C4-2B (cell line): ENCODE results near the gene CACNA2D3.

Experiments
- H3K27ac ChIP-seq: fragments of 450-650 bp; 2 replicates; pipeline ENCODE4 v1.5.1; 2017
- ZFX ChIP-seq: fragments of 450-650 bp; IDR thresholded peaks from 2 replicates; pipeline ENCODE4 v1.6.1; 2017
- TF ChIP-seq, protein P1 (sequence below): fragments of 450-650 bp; conservative IDR thresholded peaks from 2 replicates; pipeline ENCODE4 v1.5.1; 2017; ENCODE audit warnings: mild to moderate bottlenecking

The CACNA2D3 gene

DNA sequence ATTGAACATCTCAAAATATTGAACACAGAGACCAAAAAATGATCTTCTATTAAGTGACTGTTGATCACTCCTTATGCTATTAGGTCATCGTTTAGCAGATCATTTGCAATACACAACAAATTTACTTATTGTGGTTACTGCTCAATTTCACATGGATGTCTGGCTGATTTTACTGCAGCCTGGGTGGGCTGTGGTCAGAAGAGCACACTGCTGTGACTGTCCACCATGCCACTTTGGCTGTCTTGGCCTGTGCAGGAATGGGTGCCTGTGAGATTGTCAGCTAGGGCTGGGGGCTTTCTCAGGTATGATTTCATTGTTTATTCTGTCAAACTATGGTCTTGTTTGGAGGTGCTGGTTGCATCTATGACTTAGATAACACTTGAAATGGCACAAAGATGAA lies 885.6 kb downstream of the CACNA2D3 start:
- no peak overlapping the region for H3K27ac ChIP-seq
- TF ChIP-seq, protein P1, sequence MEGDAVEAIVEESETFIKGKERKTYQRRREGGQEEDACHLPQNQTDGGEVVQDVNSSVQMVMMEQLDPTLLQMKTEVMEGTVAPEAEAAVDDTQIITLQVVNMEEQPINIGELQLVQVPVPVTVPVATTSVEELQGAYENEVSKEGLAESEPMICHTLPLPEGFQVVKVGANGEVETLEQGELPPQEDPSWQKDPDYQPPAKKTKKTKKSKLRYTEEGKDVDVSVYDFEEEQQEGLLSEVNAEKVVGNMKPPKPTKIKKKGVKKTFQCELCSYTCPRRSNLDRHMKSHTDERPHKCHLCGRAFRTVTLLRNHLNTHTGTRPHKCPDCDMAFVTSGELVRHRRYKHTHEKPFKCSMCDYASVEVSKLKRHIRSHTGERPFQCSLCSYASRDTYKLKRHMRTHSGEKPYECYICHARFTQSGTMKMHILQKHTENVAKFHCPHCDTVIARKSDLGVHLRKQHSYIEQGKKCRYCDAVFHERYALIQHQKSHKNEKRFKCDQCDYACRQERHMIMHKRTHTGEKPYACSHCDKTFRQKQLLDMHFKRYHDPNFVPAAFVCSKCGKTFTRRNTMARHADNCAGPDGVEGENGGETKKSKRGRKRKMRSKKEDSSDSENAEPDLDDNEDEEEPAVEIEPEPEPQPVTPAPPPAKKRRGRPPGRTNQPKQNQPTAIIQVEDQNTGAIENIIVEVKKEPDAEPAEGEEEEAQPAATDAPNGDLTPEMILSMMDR = no peak
- TF ChIP-seq ZFX = no peak

DNA sequence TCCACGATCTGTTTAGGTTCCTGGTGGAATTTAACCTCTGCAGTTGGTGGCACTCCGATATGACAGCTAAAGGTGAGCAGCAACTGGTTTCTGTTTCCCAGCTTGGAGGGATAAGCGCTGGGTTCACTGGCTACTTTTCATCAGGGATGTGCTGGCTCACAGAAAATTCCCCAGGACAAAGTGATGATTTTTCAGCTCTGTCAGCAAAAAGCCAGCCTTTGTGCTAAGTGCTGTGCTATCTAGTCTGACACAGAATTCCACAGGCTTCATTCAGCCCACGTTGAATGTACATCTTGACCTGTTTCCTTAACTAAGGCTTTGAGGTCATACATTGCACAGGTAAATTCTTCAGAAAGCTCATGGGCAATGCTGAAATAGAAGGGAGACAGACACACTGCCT lies 887.0 kb downstream of the CACNA2D3 start:
- H3K27ac ChIP-seq = no peak overlapping the region
- TF ChIP-seq, protein P1 = no peak
- no peak for TF ChIP-seq ZFX

DNA sequence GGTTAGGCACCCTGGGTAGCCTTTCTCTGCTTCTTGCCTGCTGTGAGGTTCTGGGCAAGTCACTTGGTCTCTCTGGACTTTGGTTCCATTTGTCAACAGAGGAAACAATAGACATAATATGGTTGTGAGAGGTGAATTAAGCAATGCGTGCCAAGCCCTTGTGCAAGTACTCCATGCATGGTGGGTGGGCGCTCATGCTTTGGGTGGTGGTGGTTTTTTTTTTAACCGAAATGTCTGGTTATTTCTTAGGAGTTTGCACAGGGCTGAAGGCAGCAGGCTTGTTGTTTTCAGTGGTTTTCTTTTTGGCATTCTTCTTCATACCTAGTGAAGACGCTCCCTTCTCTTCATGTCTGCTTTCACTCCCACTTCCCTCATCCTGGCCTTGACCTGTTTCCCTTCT lies 889.7 kb downstream of the CACNA2D3 start:
- no peak overlapping the region for H3K27ac ChIP-seq

DNA sequence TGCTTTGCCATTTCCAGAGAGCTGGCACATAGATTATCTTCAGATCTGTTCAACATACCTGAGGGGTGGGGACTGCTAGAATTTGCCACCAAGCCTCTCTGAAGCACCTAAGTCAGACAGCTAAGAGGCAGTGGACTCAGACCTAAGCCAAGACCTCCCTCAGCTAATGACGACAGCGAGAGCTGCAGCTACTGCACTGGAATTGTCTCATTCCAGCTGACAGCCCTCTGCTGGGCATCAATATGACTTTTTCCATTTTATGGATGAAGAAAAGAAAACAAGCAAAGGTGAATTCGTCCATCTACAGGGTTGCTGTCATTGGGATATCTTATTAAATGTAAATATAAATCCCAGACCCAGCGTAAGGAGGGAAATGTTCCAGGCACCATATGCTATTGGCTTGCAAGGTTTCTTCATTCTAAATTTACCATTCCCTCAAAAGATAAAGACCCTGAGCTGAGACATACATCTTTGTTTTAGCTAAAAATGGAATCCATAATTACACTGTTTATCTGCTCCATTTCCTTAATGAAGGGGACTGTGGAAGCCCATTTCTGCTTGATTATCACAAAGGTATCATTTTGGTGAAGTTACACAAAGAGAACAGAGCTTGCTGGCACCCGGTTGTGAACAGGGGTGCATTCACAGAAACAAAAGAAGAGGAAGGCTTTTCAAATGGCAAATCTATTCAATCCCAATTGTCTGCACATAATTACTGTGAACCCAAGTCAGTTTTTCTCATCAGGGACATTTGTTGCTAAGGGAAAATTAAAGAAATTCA lies 891.0 kb downstream of the CACNA2D3 start:
- TF ChIP-seq, protein P1 = peak; percentile 12
- TF ChIP-seq ZFX = no peak
- no peak overlapping the region for H3K27ac ChIP-seq

More for the DNA sequence above, 889.7 kb downstream of the CACNA2D3 start:
- no peak for TF ChIP-seq ZFX
- TF ChIP-seq, protein P1 = no peak

DNA sequence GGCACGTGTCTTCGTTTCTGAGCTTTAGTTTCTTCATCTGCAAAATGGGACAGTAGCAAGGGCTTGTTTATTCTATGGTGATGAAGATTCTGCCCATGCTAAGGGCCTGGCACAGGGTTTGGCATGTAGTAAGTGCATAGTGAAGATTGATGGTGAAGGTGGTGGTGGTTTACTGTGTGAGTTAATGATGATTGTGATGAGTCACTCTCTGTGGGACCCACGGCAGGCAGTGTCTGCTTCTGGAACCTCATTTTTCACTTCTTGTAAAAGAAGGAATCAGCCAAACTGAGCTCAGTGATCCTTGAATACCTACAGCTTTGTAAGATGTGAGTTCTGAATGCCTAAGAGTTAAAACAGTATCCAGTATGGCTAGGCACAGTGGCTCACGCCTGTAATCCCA lies 891.7 kb downstream of the CACNA2D3 start:
- TF ChIP-seq ZFX = no peak
- TF ChIP-seq, protein P1 = no peak

DNA sequence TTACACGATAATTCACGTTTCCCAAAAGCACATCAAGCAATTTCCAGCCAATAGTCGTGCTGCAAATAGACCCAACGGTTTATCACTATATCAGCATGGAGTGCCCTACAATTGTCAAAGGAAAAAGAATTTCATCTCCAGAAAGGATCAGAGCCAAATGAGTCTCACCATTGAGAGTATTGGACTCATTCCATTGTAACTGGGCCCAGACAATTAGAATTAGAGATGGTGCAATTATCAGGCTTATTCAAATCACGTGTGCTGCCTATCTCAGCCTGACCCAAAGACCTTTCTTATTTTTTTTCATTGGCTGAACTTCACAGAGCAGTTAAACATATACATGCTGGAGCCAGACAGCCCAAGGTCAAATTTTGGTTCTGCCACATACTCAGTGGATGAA lies 892.6 kb downstream of the CACNA2D3 start:
- no peak for TF ChIP-seq ZFX
- TF ChIP-seq, protein P1 = no peak
- H3K27ac ChIP-seq = no peak overlapping the region

More for the DNA sequence above, 891.7 kb downstream of the CACNA2D3 start:
- no peak overlapping the region for H3K27ac ChIP-seq

DNA sequence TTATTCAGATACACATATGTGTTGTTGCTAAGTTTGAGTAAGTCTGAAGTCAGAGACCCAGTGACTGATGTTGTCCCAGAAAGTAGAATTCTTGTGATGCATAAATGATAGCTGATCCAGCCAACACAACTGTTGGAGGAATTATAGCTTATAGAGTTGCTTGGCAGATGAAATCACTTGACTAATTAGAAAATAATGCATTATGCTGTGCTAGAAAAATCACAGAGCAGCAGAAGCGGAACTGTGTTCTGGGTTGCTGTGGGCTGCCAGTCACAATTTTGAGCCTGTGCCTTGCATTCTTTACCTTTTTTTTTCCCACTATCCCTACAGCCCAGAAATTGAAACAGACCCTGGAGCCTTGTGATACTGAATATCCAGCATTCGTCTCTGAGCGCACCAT lies 895.5 kb downstream of the CACNA2D3 start:
- no peak overlapping the region for H3K27ac ChIP-seq
- no peak for TF ChIP-seq ZFX
- TF ChIP-seq, protein P1 = no peak
